HG02885 (cell line): ENCODE measurements around the gene KCTD17.

ENCODE experiments used
- ATAC-seq: cut with Tn5 transposase; IDR thresholded peaks from one replicate; pipeline ENCODE4 v1.9.1; 2021; ENCODE audit warnings: mild to moderate bottlenecking; ENCODE audit not compliant: unreplicated experiment, poor library complexity

KCTD17 gene

GRCh38 chr22:37072673-37073072 lies 21.1 kb downstream of the KCTD17 start:
- ATAC-seq, result no peak

DNA sequence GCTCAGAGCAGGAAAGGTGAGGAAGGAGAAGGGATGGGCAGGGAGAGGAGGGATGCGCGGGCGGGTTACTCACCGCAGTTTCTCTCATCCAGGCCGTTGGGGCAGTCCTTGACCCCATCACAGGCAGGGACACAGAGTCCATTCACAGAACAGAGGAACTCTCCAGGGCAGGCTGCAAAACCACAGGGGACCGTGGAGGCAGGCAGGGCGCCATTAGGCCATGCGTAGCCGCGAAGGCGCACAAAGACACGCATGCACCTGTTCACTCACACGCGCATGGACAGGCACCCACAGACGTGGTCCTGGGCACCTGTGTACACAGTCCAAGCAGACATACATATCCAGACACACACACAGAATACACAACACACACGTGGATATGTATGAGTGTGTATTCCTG lies 23.0 kb downstream of the KCTD17 start:
- no peak for ATAC-seq

DNA sequence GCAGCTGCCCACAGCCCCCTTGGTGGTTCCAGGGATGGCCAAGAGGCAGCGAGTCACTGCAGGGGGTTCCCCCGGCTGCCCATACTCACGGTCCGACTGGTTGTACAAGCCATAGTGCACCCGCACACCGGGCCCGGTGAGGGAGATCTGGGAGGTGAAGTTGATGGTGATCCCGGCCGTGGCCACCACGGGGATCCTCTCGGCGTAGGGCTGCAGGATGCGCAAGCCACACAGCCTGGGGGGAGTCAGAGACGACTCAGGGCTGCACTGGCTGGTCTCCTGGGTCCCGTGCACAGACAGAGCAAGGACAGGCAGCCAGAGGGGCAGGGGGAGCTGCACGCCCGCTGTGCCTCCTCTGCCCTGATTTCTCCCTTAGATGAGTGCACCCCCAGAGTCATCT lies 23.5 kb downstream of the KCTD17 start:
- ATAC-seq, result no peak

- ATAC-seq, result no peak
Observed at GRCh38 chr22:37075822-37076433, 24.4 kb downstream of the KCTD17 start.

- ATAC-seq, result no peak
Observed at GRCh38 chr22:37077802-37078448, 26.4 kb downstream of the KCTD17 start.

DNA sequence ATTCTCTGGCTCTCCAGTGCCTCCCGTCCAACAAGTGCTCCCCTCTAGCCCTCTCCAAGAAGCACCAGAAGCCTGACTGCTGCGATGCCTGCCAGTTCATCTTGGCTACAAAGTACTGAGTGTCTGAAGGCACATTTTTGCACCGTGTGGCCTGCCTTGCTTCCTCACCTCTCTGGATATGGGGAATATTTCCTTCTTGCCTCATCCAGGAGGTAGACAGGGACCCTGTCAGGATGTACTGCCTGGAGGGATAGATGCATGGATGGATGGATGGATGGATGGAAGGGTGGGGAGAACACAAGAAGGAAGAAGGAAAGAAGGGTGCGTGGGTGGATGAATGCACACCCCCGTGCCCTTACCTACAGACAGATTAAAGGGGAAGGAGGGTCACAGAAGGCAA lies 27.6 kb downstream of the KCTD17 start:
- no peak for ATAC-seq

GRCh38 chr22:37079668-37080171 lies 28.2 kb downstream of the KCTD17 start:
- ATAC-seq, result no peak

DNA sequence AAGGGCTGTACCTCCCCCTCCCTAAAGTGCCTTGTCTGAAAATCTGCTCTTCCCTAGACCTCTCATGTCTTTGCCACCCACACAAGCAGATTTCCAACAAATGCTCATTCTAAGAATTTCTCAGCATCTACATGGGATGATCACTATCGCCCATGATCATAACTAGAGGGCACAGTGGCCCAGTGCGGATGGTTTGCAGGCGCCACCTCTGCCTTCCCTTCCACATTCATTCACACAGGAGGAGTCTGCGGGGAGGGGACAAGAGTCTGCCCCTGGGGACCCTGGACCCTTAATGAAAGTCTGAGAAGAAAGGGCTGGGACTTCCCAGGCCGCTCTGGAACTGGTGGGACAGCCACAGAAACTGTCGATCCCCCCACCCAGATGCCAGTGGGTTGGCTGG lies 28.9 kb downstream of the KCTD17 start:
- no peak for ATAC-seq

DNA sequence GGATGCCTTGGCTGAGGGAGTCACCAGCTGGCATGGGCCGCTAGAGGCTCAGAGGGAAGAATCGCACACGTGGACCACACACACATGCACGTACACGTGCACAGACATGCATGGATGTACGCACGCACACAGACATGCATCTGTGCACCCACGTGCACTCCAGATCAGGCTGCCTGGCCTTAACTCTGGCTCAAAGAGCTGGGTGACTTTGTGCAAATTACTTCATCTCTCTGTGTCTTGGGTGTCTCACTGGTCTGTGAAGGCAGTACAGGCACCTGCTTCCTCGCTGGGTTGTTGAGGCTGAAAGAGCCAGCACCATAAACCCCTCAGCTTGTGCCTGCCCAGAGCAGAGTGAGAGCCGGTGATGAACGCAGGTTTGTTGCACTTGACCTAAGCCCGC lies 29.3 kb downstream of the KCTD17 start:
- no peak for ATAC-seq

DNA sequence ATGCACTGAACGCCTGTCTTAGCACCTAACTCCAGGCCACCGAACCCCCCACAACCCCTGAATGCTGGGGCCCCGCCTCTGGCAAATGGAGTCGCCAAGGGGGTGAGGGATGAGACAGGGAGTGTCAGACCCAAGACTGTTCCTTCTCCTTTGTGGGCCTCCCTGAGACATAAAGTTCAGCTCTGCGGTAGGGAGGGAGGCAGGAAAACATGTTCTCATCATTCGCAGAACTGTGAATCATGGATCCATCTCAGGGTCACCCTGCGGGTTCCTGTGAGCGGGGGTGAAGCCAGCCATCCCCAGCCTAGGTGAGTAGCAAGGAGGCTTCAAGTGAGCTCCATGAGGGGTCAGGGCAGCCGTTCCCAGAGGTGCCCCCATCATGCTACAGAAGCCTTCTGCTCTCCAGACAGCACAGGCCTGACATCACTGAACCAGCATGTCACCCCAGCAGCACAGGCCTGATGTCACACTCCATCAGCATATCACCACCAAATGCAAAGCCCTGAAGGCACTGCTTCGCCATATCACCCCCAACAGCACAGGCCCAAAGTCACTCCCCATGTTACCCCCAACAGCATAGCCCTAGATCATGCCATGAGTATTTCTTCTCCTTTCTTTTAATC lies 30.8 kb downstream of the KCTD17 start:
- ATAC-seq, result no peak

GRCh38 chr22:37083914-37084313 lies 32.4 kb downstream of the KCTD17 start:
- no peak for ATAC-seq

DNA sequence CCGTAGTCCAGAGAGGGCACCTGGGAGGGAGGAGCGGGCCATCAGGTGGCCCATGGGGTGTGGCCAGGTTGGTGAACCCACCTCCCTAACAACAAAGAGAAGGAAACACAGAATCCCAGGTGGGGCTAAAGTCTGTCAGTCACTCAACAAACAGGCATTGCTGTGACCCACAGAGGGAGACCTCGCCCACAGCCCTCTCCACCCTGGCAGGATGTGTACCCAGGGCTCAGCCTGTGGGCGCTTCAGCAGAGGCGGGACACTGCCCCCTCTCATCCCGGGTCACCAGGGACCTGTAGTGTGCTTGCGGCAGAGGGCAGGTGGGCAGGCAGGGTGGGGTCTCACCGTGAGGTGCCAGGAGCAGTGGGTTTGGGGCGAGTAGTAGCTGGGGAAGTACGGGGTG lies 32.8 kb downstream of the KCTD17 start:
- no peak for ATAC-seq

DNA sequence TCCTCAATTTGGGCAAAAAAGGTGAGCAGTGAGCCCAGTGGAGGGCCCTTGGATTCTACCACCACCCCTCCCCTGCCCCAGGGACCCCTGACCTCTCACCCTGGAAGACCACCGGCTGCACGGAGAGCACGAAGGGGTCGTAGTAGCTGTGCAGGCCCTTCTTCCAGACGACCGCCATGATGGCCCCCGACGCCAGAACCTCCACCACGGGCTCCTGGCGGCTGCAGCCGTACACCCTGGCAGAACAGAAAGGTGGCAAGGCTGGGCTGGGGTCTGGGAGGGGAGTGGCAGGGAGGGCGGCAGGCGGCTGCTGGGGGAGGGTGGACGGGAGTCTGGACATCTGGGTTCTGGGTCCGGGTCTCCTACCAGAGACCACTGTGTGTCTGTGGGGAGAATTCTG lies 34.6 kb downstream of the KCTD17 start:
- no peak for ATAC-seq

GRCh38 chr22:37088108-37088605 lies 36.6 kb downstream of the KCTD17 start:
- ATAC-seq, result no peak

- no peak for ATAC-seq
Observed at GRCh38 chr22:37088750-37089408, 37.3 kb downstream of the KCTD17 start.

GRCh38 chr22:37089434-37089833 lies 37.9 kb downstream of the KCTD17 start:
- no peak for ATAC-seq

DNA sequence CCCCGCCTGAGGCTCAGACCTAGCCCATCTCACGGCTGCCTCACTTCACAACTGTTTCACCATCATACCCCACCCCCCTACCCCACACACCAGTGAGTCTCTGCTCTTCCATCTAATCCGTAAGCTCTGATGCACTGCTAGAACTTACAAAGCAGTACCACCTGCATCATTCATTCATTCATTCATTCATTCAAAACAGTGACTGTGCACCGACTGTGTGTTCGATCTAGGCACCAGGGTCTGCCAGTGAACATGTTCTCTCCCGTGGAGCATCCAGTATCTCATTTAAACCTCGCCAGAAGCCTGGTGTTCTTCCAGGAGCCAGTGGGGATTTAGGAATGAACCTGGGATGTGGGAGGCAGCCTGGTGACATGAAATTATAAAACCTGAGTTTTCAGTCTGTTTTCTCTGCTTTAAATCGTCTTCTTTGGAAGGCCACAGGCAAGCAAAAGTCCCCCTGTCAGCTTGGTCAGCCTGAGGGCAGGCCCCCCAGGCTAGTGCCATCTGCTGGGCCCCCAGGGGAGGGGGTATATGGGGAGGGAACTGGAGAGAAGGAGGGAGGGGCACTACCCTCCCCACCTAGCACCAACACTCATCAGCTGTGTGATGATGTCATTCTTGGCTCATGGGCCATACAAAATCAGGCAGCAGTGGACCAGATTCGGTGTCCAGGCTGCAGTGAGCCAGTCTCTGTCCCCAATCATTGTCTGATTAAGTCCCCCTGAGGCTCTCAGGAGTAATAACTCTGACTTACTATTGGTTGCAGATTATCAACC lies 39.6 kb downstream of the KCTD17 start:
- ATAC-seq, result no peak

DNA sequence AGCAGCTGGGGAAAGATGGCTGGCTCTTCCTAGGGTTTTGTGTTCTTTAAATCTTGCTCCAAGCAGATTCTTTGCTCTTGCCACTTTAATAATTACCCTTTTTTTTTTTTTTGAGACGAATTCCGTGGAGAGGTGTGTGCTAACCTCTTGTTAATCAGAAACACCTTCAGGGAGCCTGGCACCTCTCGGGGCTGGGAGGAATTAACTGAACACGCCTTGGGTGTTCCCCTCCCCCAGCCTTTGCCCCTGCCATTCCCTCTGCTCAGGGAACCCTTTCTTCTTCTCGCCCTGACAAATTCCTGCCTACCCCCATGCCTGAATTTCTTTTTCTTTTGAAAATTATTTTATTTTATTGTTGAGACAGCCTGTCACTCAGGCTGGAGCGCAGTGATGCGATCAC lies 40.5 kb downstream of the KCTD17 start:
- no peak for ATAC-seq

GRCh38 chr22:37092997-37093396 lies 41.5 kb downstream of the KCTD17 start:
- no peak for ATAC-seq

DNA sequence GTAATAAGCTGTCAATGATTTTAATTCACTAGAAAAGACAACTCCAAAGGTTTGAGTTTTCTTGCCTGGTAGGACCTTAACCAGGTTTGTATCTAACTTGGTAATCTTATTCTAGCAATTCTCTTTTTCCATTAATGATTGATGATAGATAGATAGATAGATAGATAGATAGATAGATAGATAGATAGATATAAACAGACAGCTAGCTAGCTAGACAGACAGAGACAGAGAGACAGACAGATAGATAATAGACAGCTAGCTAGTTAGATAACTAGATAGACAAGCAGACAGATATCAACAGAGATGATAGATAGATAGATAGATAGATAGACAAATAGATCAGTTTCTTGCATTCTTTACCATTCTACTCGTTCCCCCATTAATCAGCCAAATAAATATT lies 42.7 kb downstream of the KCTD17 start:
- ATAC-seq, result no peak
